VCaP (cell line): ENCODE results near the gene CLINT1.
"Not testable (repeated sequence)": the region's sequence is repeated elsewhere in the genome, so short reads cannot be mapped to it uniquely, and the experiment has no call there.

ENCODE experiments used
- H3K27ac ChIP-seq: fragments of 450-650 bp; 2 replicates; pipeline ENCODE4 v1.5.1; 2017
- CTCF ChIP-seq: fragments of 450-650 bp; conservative IDR thresholded peaks from 2 replicates; pipeline ENCODE4 v1.5.1; 2017; ENCODE audit warnings: mild to moderate bottlenecking, moderate library complexity

CLINT1 gene

GRCh38 chr5:157892974-157893373 is 34.0 kb upstream of the CLINT1 start:
- no peak overlapping the region for H3K27ac ChIP-seq
- TF ChIP-seq CTCF: no peak

- H3K27ac ChIP-seq: no peak overlapping the region
These were observed 32.1 kb upstream of the CLINT1 start for GRCh38 chr5:157890836-157891597.

GRCh38 chr5:157888814-157889532 is 30.0 kb upstream of the CLINT1 start:
- TF ChIP-seq CTCF: no peak
- H3K27ac ChIP-seq: peak overlapping the region; percentile 32

More at GRCh38 chr5:157890836-157891597, 32.1 kb upstream of the CLINT1 start:
- no peak for TF ChIP-seq CTCF

- no peak overlapping the region for H3K27ac ChIP-seq
- no peak for TF ChIP-seq CTCF
These were observed 27.9 kb upstream of the CLINT1 start for GRCh38 chr5:157886796-157887380.

GRCh38 chr5:157885051-157885450 is 26.1 kb upstream of the CLINT1 start:
- H3K27ac ChIP-seq: not testable (repeated sequence)

GRCh38 chr5:157881498-157881897 is 22.6 kb upstream of the CLINT1 start:
- H3K27ac ChIP-seq: not testable (repeated sequence)

GRCh38 chr5:157877821-157878220 is 18.9 kb upstream of the CLINT1 start:
- no peak for TF ChIP-seq CTCF
- no peak overlapping the region for H3K27ac ChIP-seq

- no peak for TF ChIP-seq CTCF
- H3K27ac ChIP-seq: no peak overlapping the region
These were observed 15.9 kb upstream of the CLINT1 start for GRCh38 chr5:157874861-157875260.
